HG03342 (cell line): ENCODE data around the gene MXI1.
"Not testable (repeated sequence)": the region's sequence is repeated elsewhere in the genome, so short reads cannot be mapped to it uniquely, and the experiment has no call there.

ENCODE experiments used
- ATAC-seq: cut with Tn5 transposase; IDR thresholded peaks from one replicate; pipeline ENCODE4 v1.9.1; 2021; ENCODE audit warnings: mild to moderate bottlenecking, moderate library complexity; ENCODE audit not compliant: unreplicated experiment

The MXI1 gene

GRCh38 chr10:110181451-110181850, 26.0 kb upstream of the MXI1 start:
- no peak for ATAC-seq

GRCh38 chr10:110181911-110182310, 25.5 kb upstream of the MXI1 start:
- no peak for ATAC-seq

- ATAC-seq, result no peak
Measured at GRCh38 chr10:110184398-110184797, 23.0 kb upstream of the MXI1 start.

GRCh38 chr10:110185646-110186182, 21.7 kb upstream of the MXI1 start:
- not testable (repeated sequence) for ATAC-seq

- no peak for ATAC-seq
Measured at GRCh38 chr10:110190170-110190569, 17.2 kb upstream of the MXI1 start.

- no peak for ATAC-seq
Measured at GRCh38 chr10:110192552-110192951, 14.9 kb upstream of the MXI1 start.

- ATAC-seq, result no peak
Measured at GRCh38 chr10:110200503-110200902, 6.9 kb upstream of the MXI1 start.

- ATAC-seq, result not testable (repeated sequence)
Measured at GRCh38 chr10:110201046-110201445, 6.4 kb upstream of the MXI1 start.

- ATAC-seq, result no peak
Measured at GRCh38 chr10:110203500-110204455, 3.6 kb upstream of the MXI1 start.

- no peak for ATAC-seq
Measured at GRCh38 chr10:110205051-110205675, 2.2 kb upstream of the MXI1 start.

GRCh38 chr10:110207805-110208613, 604 bp downstream of the MXI1 start:
- ATAC-seq, result no peak

GRCh38 chr10:110208614-110209453, 1.4 kb downstream of the MXI1 start:
- no peak for ATAC-seq

GRCh38 chr10:110209454-110209925, 2.1 kb downstream of the MXI1 start:
- no peak for ATAC-seq

- ATAC-seq, result no peak
Measured at GRCh38 chr10:110209926-110210673, 2.7 kb downstream of the MXI1 start.

GRCh38 chr10:110210674-110211464, 3.5 kb downstream of the MXI1 start:
- peak; percentile 75 for ATAC-seq

- ATAC-seq, result no peak
Measured at GRCh38 chr10:110211465-110211843, 4.0 kb downstream of the MXI1 start.

GRCh38 chr10:110212119-110213006, 5.0 kb downstream of the MXI1 start:
- no peak for ATAC-seq
